ENCODE data around the gene MAN2A2.

The MAN2A2 gene

DNA sequence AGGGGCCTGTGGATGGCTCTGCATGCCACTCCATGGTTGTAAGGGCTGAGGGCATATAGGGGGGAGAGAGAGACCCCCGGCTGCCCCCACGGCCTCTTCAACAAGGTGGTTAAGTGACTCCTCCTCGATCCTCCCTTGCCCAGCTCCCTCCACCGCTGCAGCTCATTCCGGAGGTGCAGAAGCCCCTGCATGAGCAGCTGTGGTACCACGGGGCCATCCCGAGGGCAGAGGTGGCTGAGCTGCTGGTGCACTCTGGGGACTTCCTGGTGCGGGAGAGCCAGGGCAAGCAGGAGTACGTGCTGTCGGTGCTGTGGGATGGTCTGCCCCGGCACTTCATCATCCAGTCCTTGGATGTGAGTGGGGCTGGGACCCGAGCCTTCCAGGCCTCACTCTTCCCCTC, 12.3 kb upstream of the MAN2A2 start:
- Histone ChIP-seq H3K4me1 (ENCODE audit: insufficient read depth, low read length, severe bottlenecking) (peaks cover 6% of the 10 kb centered on the region), H3K9me2 (ENCODE audit: low read depth, low read length) (no peaks in the 10 kb centered on the region)
- TF ChIP-seq, protein P1, sequence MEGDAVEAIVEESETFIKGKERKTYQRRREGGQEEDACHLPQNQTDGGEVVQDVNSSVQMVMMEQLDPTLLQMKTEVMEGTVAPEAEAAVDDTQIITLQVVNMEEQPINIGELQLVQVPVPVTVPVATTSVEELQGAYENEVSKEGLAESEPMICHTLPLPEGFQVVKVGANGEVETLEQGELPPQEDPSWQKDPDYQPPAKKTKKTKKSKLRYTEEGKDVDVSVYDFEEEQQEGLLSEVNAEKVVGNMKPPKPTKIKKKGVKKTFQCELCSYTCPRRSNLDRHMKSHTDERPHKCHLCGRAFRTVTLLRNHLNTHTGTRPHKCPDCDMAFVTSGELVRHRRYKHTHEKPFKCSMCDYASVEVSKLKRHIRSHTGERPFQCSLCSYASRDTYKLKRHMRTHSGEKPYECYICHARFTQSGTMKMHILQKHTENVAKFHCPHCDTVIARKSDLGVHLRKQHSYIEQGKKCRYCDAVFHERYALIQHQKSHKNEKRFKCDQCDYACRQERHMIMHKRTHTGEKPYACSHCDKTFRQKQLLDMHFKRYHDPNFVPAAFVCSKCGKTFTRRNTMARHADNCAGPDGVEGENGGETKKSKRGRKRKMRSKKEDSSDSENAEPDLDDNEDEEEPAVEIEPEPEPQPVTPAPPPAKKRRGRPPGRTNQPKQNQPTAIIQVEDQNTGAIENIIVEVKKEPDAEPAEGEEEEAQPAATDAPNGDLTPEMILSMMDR (IDR thresholded peaks at IDR 0.05; ENCODE audit: low read length), result no peak
- TF ChIP-seq EZH2 (IDR thresholded peaks at IDR 0.05; ENCODE audit: borderline replicate concordance, low read length), result no peak

DNA sequence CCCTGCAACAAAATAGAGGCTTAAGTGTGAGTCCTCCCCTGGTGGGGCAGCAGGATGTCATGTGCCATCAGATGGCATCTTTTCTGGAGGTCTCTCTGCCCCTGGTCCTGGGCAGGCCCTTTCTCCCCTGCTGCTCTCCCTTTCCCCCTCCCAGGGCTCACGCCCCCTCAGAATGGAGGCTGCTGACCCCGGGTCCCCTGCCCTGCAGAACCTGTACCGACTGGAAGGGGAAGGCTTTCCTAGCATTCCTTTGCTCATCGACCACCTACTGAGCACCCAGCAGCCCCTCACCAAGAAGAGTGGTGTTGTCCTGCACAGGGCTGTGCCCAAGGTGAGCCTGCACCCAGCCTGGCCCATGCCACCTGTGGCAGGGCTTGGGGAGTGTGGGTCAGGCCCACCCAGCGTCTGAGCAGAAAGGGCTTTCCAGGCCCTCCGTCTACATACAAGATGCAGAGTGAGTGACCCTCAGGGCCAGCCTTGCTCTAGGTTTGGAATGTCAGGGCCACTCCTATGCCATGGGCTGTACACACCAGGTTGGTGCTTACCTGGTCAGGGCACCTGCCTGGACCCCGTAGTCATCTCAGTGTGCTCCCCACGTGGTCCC, 11.7 kb upstream of the MAN2A2 start:
- Histone ChIP-seq H3K27me3 (ENCODE audit: insufficient read depth, low read length) (peaks cover 20% of the 10 kb centered on the region), H3K4me3 (ENCODE audit: low read depth, low read length, poor library complexity, severe bottlenecking) (no peak overlapping the region), H3K4me1 (ENCODE audit: insufficient read depth, low read length, severe bottlenecking) (peaks cover 6% of the 10 kb centered on the region), H3F3A (ENCODE audit: insufficient read depth, low read length) (no peaks in the 10 kb centered on the region), H3K4me2 (ENCODE audit: low read length) (no peak overlapping the region), H3K9me2 (ENCODE audit: low read depth, low read length) (no peaks in the 10 kb centered on the region), H2AFZ (ENCODE audit: low read length) (no peak overlapping the region), H3K9me3 (ENCODE audit: low read length) (no peaks in the 10 kb centered on the region), H3K79me2 (ENCODE audit: insufficient read depth, low read length) (no peaks in the 10 kb centered on the region), H3K9ac (ENCODE audit: low read length) (no peak overlapping the region), H4K20me1 (ENCODE audit: insufficient read depth, low read length) (no peaks in the 10 kb centered on the region), H3K27ac (ENCODE audit: low read depth, low read length, poor library complexity, severe bottlenecking) (no peak overlapping the region), H3K36me3 (ENCODE audit: insufficient read depth, low read length) (no peaks in the 10 kb centered on the region)
- TF ChIP-seq EZH2 (IDR thresholded peaks at IDR 0.05; ENCODE audit: borderline replicate concordance, low read length), result no peak
- TF ChIP-seq, protein P1 (IDR thresholded peaks at IDR 0.05; ENCODE audit: low read length), result no peak

More for the DNA sequence above, 12.3 kb upstream of the MAN2A2 start:
- Histone ChIP-seq H4K20me1 (ENCODE audit: insufficient read depth, low read length) (no peaks in the 10 kb centered on the region), H2AFZ (ENCODE audit: low read length) (no peak overlapping the region), H3K9me3 (ENCODE audit: low read length) (no peaks in the 10 kb centered on the region), H3K4me2 (ENCODE audit: low read length) (no peak overlapping the region), H3F3A (ENCODE audit: insufficient read depth, low read length) (no peaks in the 10 kb centered on the region), H3K36me3 (ENCODE audit: insufficient read depth, low read length) (no peaks in the 10 kb centered on the region), H3K27me3 (ENCODE audit: insufficient read depth, low read length) (peaks cover 20% of the 10 kb centered on the region), H3K9ac (ENCODE audit: low read length) (no peak overlapping the region), H3K79me2 (ENCODE audit: insufficient read depth, low read length) (no peaks in the 10 kb centered on the region), H3K27ac (ENCODE audit: low read depth, low read length, poor library complexity, severe bottlenecking) (no peak overlapping the region), H3K4me3 (ENCODE audit: low read depth, low read length, poor library complexity, severe bottlenecking) (no peak overlapping the region)

DNA sequence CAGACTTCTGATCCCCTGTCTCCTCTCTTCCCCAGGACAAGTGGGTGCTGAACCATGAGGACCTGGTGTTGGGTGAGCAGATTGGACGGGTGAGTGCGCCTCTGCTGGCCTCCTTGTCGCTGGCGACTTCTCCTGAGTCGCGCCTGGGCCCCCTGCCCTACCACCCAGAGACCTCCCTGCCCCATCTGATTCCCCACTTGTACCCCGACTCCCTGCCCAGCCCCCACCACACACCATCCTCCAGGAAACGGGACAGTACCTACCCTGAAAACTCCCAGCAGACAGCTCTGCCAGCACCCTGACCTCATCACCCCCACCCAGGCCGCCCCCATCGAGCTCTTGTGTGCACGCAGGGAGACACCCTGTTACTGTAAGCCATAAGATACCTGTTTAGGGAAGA, 11.1 kb upstream of the MAN2A2 start:
- Histone ChIP-seq H3K4me3 (ENCODE audit: low read depth, low read length, poor library complexity, severe bottlenecking) (no peak overlapping the region), H3K36me3 (ENCODE audit: insufficient read depth, low read length) (no peaks in the 10 kb centered on the region), H3K27ac (ENCODE audit: low read depth, low read length, poor library complexity, severe bottlenecking) (no peak overlapping the region), H3F3A (ENCODE audit: insufficient read depth, low read length) (no peaks in the 10 kb centered on the region), H3K9me3 (ENCODE audit: low read length) (no peaks in the 10 kb centered on the region), H3K79me2 (ENCODE audit: insufficient read depth, low read length) (no peaks in the 10 kb centered on the region), H2AFZ (ENCODE audit: low read length) (no peak overlapping the region), H3K27me3 (ENCODE audit: insufficient read depth, low read length) (peaks cover 20% of the 10 kb centered on the region), H3K9me2 (ENCODE audit: low read depth, low read length) (no peaks in the 10 kb centered on the region), H3K4me1 (ENCODE audit: insufficient read depth, low read length, severe bottlenecking) (peaks cover 10% of the 10 kb centered on the region), H4K20me1 (ENCODE audit: insufficient read depth, low read length) (no peaks in the 10 kb centered on the region), H3K4me2 (ENCODE audit: low read length) (no peak overlapping the region), H3K9ac (ENCODE audit: low read length) (no peak overlapping the region)
- TF ChIP-seq, protein P1 (IDR thresholded peaks at IDR 0.05; ENCODE audit: low read length), result no peak
- TF ChIP-seq EZH2 (IDR thresholded peaks at IDR 0.05; ENCODE audit: borderline replicate concordance, low read length), result no peak

All from OCI-LY1 (cell line).